Endothelial cell of umbilical vein (primary cell): Measurements from ENCODE around the gene XPOT. TPM values are rescaled to one million over a fixed set of nuclear protein-coding genes. Genes with fewer than 3 reads are reported as not detected.

Experiments
- polyA plus RNA-seq, 4 experiments: library from polyadenylated mRNA; depleted of rRNA in 3 of 4; stranded (reverse) in 3 of 4; unstranded in 1 of 4; fragments of >200 nt; gene quantifications; 2 replicates each; pipeline versions ENCODE4 v1.2.1 to v1.2.3, GENCODE V29; 2011 to 2012; ENCODE audit warnings: missing spikeins in 1 of 4
- small RNA-seq: library from RNA; depleted of rRNA; stranded (forward); fragments of <200 nt; gene quantifications from one replicate; pipeline ENCODE3, GENCODE V24; 2012; ENCODE audit warnings: low replicate concordance, low read depth; ENCODE audit not compliant: insufficient read depth, insufficient read length
- total RNA-seq: library from RNA; stranded (reverse); gene quantifications from 2 replicates; pipeline ENCODE4 v1.2.3, GENCODE V29; 2021

XPOT gene
- total and polyA plus RNA-seq, 2 donors (not counting 3 experiments of a cell fraction or from before 2014, with no cell fraction given), result 21.9 to 88.9 TPM

Small RNA genes within 50 kb of the gene (small RNA-seq; reads per million reads assigned to genes)
- gene RF01210, result not detected

Other genes with a start within 250 kb of the XPOT start
- 3.2 and 3.8 TPM in 2 replicates for gene KICS2, start 182.1 kb upstream of the XPOT start, total RNA-seq
- 1.4 and 1.6 TPM in 2 replicates for gene KICS2, start 182.1 kb upstream of the XPOT start, polyA plus RNA-seq
- not detected in 2 replicates for gene C12orf56, start 13.6 kb upstream of the XPOT start, total RNA-seq
- 0.06 and 0.19 TPM in 2 replicates for gene C12orf56, start 13.6 kb upstream of the XPOT start, polyA plus RNA-seq
- gene TBK1, start 47.7 kb downstream of the XPOT start, total RNA-seq, result 27.7 and 28.9 TPM in 2 replicates
- 5.9 and 8.0 TPM in 2 replicates for gene TBK1, start 47.7 kb downstream of the XPOT start, polyA plus RNA-seq
- 60.0 and 60.8 TPM in 2 replicates for gene RASSF3, start 206.1 kb downstream of the XPOT start, total RNA-seq
- gene RASSF3, start 206.1 kb downstream of the XPOT start, polyA plus RNA-seq, result 16.8 and 20.2 TPM in 2 replicates